ENCODE measurements around the gene TUFT1. TPM values are rescaled to one million over a fixed set of nuclear protein-coding genes. Genes with fewer than 3 reads are reported as not detected.
A peak's percentile ranks its signal among the peaks of the same experiment; 100 is the strongest.

Gene TUFT1
- total and polyA plus RNA-seq, 2 experiments from 2014 or later = 29.2 to 29.8 TPM

GRCh38 chr1:151504759-151505158 lies 35.4 kb upstream of the TUFT1 start:
- no peak for DNase-seq (ENCODE audit: low spot score)
- no peak overlapping the region for H3K4me2 ChIP-seq
- no peaks in the 10 kb centered on the region for H3K9me2 ChIP-seq (replicated peaks; ENCODE audit: insufficient read depth)
- peaks cover 18% of the 10 kb centered on the region for H3K4me1 ChIP-seq (ENCODE audit: insufficient read depth)
- no peak overlapping the region for H3K27ac ChIP-seq
- no peaks in the 10 kb centered on the region for H3K79me2 ChIP-seq
- H3K36me3 ChIP-seq (replicated peaks; ENCODE audit: insufficient read depth, low read depth) = no peaks in the 10 kb centered on the region
- WGBS (ENCODE audit: low lambda C conversion rate, missing lambda C conversion rate) = 95% methylated on average over 3 of the region's 4 CpGs
- no peaks in the 10 kb centered on the region for H4K20me1 ChIP-seq (ENCODE audit: insufficient read depth, poor library complexity, severe bottlenecking)
- no peak overlapping the region for H2AFZ ChIP-seq
- no peaks in the 10 kb centered on the region for H3K27me3 ChIP-seq
- no peaks in the 10 kb centered on the region for H3K9me3 ChIP-seq (ENCODE audit: low read depth)
- no peak overlapping the region for H3K4me3 ChIP-seq
- no peak for TF ChIP-seq EZH2 (IDR thresholded peaks at IDR 0.05; ENCODE audit: borderline replicate concordance)
- TF ChIP-seq EZH2phosphoT487 (IDR thresholded peaks at IDR 0.05; ENCODE audit: low read depth, severe bottlenecking, unreplicated experiment) = no peak
- no peak for TF ChIP-seq CTCF (IDR thresholded peaks at IDR 0.05; ENCODE audit: poor library complexity)

- no peaks in the 10 kb centered on the region for H3K9me3 ChIP-seq (ENCODE audit: low read depth)
- no peaks in the 10 kb centered on the region for H3K36me3 ChIP-seq (replicated peaks; ENCODE audit: insufficient read depth, low read depth)
- DNase-seq (ENCODE audit: low spot score) = peak; percentile 82
- H3K9me2 ChIP-seq (replicated peaks; ENCODE audit: insufficient read depth) = no peaks in the 10 kb centered on the region
- no peaks in the 10 kb centered on the region for H3K27me3 ChIP-seq
- H3K4me1 ChIP-seq (ENCODE audit: insufficient read depth) = no peaks in the 10 kb centered on the region
- H4K20me1 ChIP-seq (ENCODE audit: insufficient read depth, poor library complexity, severe bottlenecking) = no peaks in the 10 kb centered on the region
- no peak overlapping the region for H3K4me3 ChIP-seq
- WGBS (ENCODE audit: low lambda C conversion rate, missing lambda C conversion rate) = 74% methylated on average over 6 of the region's 6 CpGs
- peaks cover 9% of the 10 kb centered on the region for H3K79me2 ChIP-seq
- H3K4me2 ChIP-seq = no peak overlapping the region
- TF ChIP-seq EZH2phosphoT487 (IDR thresholded peaks at IDR 0.05; ENCODE audit: low read depth, severe bottlenecking, unreplicated experiment) (no peak), EZH2 (IDR thresholded peaks at IDR 0.05; ENCODE audit: borderline replicate concordance) (no peak), CTCF (IDR thresholded peaks at IDR 0.05; ENCODE audit: poor library complexity) (no peak)
- no peak overlapping the region for H2AFZ ChIP-seq
- H3K27ac ChIP-seq = peak overlapping the region; percentile 94
Observed at GRCh38 chr1:151508833-151509232, 31.3 kb upstream of the TUFT1 start.

- H3K79me2 ChIP-seq = peaks cover 9% of the 10 kb centered on the region
- peak overlapping the region; percentile 92 for H3K4me2 ChIP-seq
- DNase-seq (ENCODE audit: low spot score) = no peak
- no peaks in the 10 kb centered on the region for H4K20me1 ChIP-seq (ENCODE audit: insufficient read depth, poor library complexity, severe bottlenecking)
- peaks cover under 1% of the 10 kb centered on the region for H3K4me1 ChIP-seq (ENCODE audit: insufficient read depth)
- no peaks in the 10 kb centered on the region for H3K27me3 ChIP-seq
- WGBS (ENCODE audit: low lambda C conversion rate, missing lambda C conversion rate) = 84% methylated on average over 15 of the region's 15 CpGs
- H3K9me2 ChIP-seq (replicated peaks; ENCODE audit: insufficient read depth) = no peaks in the 10 kb centered on the region
- H3K9me3 ChIP-seq (ENCODE audit: low read depth) = no peaks in the 10 kb centered on the region
- H3K27ac ChIP-seq = peak overlapping the region; percentile 94
- H2AFZ ChIP-seq = no peak overlapping the region
- H3K36me3 ChIP-seq (replicated peaks; ENCODE audit: insufficient read depth, low read depth) = no peaks in the 10 kb centered on the region
- no peak overlapping the region for H3K4me3 ChIP-seq
- TF ChIP-seq CTCF (IDR thresholded peaks at IDR 0.05; ENCODE audit: poor library complexity) = no peak
- TF ChIP-seq EZH2phosphoT487 (IDR thresholded peaks at IDR 0.05; ENCODE audit: low read depth, severe bottlenecking, unreplicated experiment) = no peak
- TF ChIP-seq EZH2 (IDR thresholded peaks at IDR 0.05; ENCODE audit: borderline replicate concordance) = no peak
Observed at GRCh38 chr1:151509350-151510019, 30.6 kb upstream of the TUFT1 start.
